Brain microvascular endothelial cell (primary cell): ENCODE results near the gene UNC45B.
"Not testable (repeated sequence)": the region's sequence is repeated elsewhere in the genome, so short reads cannot be mapped to it uniquely, and the experiment has no call there.

ENCODE experiments used
- DNase-seq: peaks from one replicate; pipeline ENCODE4 v3.0.0-alpha.2; 2020
- H3K27ac ChIP-seq: fragments of 250-450 bp; sonication (Bioruptor Pico); 2 replicates; pipeline ENCODE4 v1.5.1; 2020; ENCODE audit warnings: mild to moderate bottlenecking, moderate library complexity
- H3K27me3 ChIP-seq: fragments of 250-450 bp; sonication (Bioruptor Pico); replicated peaks from 2 replicates; pipeline ENCODE4 v1.5.1; 2020; ENCODE audit warnings: mild to moderate bottlenecking
- H3K36me3 ChIP-seq: fragments of 250-450 bp; sonication (Bioruptor Pico); replicated peaks from 2 replicates; pipeline ENCODE4 v1.5.1; 2020; ENCODE audit warnings: mild to moderate bottlenecking
- H3K4me3 ChIP-seq: 2 replicates; pipeline ENCODE4 v1.5.1; 2011; ENCODE audit warnings: low read depth, mild to moderate bottlenecking, control low read depth, low read length, moderate library complexity
- in situ Hi-C: cut with HindIII; loops from 2 replicates; pipeline ENCODE4 v1.10.0; 2017; ENCODE audit warnings: low sequenced_read_pairs, low pct_ligation_motif_present
- TF ChIP-seq, protein P1 (sequence below): IDR thresholded peaks from 2 replicates; pipeline ENCODE4 v1.5.1; 2011; ENCODE audit warnings: low read depth, mild to moderate bottlenecking, moderate library complexity, low read length, control low read depth, inconsistent platforms; ENCODE audit errors: missing control alignments

UNC45B gene

DNA sequence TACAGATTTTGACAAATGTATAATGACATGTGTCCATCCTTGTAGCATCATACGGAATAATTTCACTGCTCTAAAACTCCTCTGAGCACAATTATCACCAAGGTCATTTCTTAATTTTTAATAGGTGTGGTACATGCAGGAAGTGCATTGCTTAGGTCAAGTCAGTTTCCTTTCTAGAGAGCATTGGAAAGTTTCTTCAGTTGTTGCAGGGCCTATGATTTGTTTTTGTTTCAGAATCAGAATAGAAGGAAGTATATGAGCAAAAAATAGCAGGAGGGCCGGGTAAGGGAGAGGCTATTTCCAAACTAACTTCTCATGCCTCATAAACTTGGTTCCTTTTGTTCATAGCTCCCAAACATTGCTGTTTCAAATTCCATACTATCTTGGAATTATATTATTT, 71.3 kb downstream of the UNC45B start:
- Histone ChIP-seq H3K4me3 (no peak overlapping the region), H3K27me3 (no peaks in the 10 kb centered on the region), H3K27ac (no peak overlapping the region), H3K36me3 (no peaks in the 10 kb centered on the region)
- DNase-seq: no peak
- in situ Hi-C loops: no loop called here
- TF ChIP-seq, protein P1, sequence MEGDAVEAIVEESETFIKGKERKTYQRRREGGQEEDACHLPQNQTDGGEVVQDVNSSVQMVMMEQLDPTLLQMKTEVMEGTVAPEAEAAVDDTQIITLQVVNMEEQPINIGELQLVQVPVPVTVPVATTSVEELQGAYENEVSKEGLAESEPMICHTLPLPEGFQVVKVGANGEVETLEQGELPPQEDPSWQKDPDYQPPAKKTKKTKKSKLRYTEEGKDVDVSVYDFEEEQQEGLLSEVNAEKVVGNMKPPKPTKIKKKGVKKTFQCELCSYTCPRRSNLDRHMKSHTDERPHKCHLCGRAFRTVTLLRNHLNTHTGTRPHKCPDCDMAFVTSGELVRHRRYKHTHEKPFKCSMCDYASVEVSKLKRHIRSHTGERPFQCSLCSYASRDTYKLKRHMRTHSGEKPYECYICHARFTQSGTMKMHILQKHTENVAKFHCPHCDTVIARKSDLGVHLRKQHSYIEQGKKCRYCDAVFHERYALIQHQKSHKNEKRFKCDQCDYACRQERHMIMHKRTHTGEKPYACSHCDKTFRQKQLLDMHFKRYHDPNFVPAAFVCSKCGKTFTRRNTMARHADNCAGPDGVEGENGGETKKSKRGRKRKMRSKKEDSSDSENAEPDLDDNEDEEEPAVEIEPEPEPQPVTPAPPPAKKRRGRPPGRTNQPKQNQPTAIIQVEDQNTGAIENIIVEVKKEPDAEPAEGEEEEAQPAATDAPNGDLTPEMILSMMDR: no peak

DNA sequence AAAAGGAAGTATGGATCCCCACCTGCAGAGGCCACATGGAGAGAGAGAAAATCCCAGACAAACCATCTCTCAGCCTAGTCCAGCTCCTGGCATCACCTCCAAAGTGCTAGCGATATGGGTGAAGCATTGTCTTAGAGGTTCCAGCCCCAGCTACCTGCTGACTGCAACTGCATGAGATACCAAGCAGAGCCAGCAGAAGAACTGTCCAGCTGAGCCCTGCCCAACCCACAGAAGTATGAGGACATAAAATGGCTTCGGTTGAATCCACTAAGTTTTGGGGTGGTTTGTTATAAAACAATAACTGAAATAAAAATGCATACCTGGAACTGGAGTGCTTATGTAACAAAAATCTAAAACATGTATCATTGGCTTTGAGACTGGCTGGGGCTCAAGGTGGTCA, 74.8 kb downstream of the UNC45B start:
- Histone ChIP-seq H3K27me3 (no peaks in the 10 kb centered on the region), H3K27ac (no peak overlapping the region), H3K4me3 (no peak overlapping the region), H3K36me3 (no peaks in the 10 kb centered on the region)
- in situ Hi-C loops: no loop called here
- TF ChIP-seq, protein P1: no peak
- DNase-seq: no peak

DNA sequence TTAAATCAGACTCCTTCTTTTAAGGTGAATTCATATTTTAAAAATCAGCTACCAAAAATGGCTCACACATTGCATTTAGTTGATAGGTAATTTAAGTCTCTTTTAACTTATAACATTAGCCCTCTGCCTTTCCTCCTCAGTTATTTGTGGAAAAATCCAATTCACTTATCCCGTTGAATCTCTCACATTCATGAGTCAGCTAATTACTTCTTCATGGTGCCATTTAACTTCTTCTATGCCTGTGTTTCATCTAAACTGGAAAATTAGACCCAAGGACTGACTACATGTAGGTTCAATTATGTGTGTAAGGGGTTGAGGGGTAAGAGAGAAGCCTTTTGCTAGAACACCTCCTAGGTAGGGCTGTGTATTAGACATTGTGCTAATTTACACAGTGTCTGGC, 76.8 kb downstream of the UNC45B start:
- TF ChIP-seq, protein P1: no peak
- no peak overlapping the region for H3K27ac ChIP-seq
- in situ Hi-C loops: no loop called here
- no peaks in the 10 kb centered on the region for H3K27me3 ChIP-seq
- H3K36me3 ChIP-seq: no peaks in the 10 kb centered on the region
- no peak for DNase-seq
- no peak overlapping the region for H3K4me3 ChIP-seq

DNA sequence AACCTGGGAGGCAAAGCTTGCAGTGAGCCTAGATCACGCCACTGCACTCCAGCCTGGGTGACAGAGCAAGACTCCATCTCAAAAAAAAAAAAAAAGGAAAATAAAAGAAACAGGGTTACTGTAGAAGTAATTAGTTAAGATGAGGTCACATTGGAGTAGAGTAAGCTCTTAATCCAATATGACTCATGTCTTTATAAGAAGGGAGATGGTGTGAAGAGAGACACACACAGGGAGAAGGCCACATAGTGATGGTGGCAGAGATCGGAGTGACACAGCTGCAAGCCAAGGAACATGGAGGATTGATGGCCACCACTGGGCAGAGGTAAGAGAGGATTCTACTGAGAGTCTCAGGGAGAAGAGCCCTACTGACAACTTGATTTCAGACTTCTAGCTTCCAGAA, 79.9 kb downstream of the UNC45B start:
- Histone ChIP-seq H3K27me3 (no peaks in the 10 kb centered on the region), H3K27ac (no peak overlapping the region), H3K4me3 (no peak overlapping the region), H3K36me3 (no peaks in the 10 kb centered on the region)
- no peak for DNase-seq
- in situ Hi-C loops: no loop called here
- TF ChIP-seq, protein P1: no peak

DNA sequence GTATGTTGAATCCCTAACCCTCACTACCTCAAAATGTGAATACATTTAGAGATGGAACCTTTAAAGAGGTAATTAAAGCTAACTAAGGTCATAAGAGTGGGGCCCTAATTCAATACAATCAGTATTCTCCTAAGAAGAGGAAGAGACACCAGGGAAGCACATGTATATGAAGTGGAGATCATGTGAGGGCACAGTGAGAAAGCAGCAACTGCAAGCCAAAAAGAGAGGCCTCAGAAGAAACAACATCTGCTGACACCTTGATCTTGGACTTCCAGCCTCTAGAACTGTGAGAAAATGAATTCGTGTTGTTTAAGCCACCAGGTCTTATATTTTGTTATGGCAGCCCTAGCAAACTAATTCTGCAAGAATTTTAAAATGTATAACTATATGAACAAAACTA, 82.0 kb downstream of the UNC45B start:
- TF ChIP-seq, protein P1: no peak
- H3K27ac ChIP-seq: no peak overlapping the region
- H3K36me3 ChIP-seq: no peaks in the 10 kb centered on the region
- in situ Hi-C loops: no loop called here
- no peak for DNase-seq
- no peak overlapping the region for H3K4me3 ChIP-seq
- no peaks in the 10 kb centered on the region for H3K27me3 ChIP-seq

DNA sequence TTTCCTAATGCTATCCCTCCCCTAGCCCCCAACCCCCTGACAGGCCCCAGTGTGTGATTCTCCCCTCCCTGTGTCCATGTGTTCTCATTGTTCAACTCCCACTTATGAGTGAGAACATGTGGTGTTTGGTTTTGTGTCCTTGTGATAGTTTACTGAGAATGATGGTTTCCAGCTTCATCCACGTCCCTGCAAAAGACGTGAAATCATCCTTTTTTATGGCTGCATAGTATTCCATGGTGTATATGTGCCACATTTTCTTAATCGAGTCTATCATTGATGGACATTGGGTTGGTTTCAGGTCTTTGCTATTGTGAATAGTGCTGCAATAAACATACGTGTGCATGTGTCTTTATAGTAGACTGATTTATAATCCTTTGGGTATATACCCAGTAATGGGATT, 86.7 kb downstream of the UNC45B start:
- H3K27ac ChIP-seq, DNase-seq, H3K4me3 ChIP-seq, H3K27me3 ChIP-seq, H3K36me3 ChIP-seq, in situ Hi-C loops: not testable (repeated sequence)
